ENCODE data around the gene MYO18B. TPM values are rescaled to one million over a fixed set of nuclear protein-coding genes. Genes with fewer than 3 reads are reported as not detected.
A peak's percentile ranks its signal among the peaks of the same experiment; 100 is the strongest.

MYO18B gene
- total RNA-seq, 2 donors from 2014 or later: 0.43 to 1.0 TPM

DNA sequence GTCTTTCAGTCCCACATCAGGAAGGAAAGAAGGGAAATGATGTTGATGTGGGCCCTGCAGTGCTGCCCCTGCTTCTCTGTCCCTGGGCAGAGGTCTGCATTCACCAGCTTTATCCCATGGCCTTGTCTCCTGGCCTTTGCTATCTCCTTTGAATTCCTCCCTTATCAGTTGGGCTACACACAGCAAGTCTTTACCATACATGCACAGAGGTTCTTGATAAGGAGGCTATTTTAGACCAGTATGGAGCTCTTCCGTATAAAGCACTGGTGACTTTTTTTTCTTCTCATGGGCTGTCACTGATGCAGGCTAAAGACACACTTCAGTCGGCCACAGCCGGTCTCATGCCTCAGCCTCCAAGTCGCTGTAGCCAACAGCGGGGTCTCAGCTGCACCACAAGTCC lies 20.2 kb downstream of the MYO18B start:
- H3K27me3 Mint-ChIP-seq: peaks cover 4 to 7% of the 10 kb centered on the region in 2 donors
- H3K4me1 Mint-ChIP-seq (ENCODE audit: low read depth in 2 of 2): no peaks in the 10 kb centered on the region
- H3K9me3 Mint-ChIP-seq: peaks cover 7% of the 10 kb centered on the region
- H3K27ac Mint-ChIP-seq: no peak overlapping the region
- ATAC-seq (no peak), DNase-seq (ENCODE audit: low spot score) (no peak)
- H3K36me3 Mint-ChIP-seq: peaks cover 8% of the 10 kb centered on the region
- H3K4me3 Mint-ChIP-seq: no peak overlapping the region

DNA sequence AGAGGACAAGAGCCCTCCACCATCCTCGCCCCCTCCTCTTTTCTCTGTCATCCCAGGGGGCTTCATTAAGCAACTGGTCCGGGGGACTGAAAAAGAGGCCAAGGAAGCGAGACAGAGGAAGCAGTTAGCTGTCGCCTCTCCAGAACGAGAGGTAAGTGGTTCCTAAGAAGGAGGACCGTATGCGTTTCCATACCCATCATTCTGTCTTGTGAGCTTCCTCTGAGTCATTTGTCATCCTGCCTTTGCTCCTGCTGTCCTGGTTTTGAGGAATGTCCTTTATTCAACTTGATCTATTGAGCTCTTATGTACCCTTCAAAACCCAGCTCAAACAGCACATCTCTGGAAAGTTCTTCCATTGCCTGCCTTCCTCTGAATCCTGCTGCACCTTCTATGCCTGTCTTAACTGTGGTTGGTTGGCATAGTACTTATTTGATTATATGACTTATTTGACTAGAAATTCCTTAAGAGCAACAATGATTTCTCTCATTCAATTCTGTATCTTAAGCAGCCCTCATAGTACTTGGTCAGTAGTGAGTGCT lies 21.3 kb downstream of the MYO18B start:
- H3K9me3 Mint-ChIP-seq: peaks cover 7% of the 10 kb centered on the region
- no peak overlapping the region for H3K27ac Mint-ChIP-seq
- H3K4me3 Mint-ChIP-seq: no peak overlapping the region
- peaks cover 4 to 7% of the 10 kb centered on the region in 2 donors for H3K27me3 Mint-ChIP-seq
- H3K4me1 Mint-ChIP-seq (ENCODE audit: low read depth in 2 of 2): no peaks in the 10 kb centered on the region
- H3K36me3 Mint-ChIP-seq: peaks cover 8% of the 10 kb centered on the region
- ATAC-seq (no peak), DNase-seq (ENCODE audit: low spot score) (no peak)

DNA sequence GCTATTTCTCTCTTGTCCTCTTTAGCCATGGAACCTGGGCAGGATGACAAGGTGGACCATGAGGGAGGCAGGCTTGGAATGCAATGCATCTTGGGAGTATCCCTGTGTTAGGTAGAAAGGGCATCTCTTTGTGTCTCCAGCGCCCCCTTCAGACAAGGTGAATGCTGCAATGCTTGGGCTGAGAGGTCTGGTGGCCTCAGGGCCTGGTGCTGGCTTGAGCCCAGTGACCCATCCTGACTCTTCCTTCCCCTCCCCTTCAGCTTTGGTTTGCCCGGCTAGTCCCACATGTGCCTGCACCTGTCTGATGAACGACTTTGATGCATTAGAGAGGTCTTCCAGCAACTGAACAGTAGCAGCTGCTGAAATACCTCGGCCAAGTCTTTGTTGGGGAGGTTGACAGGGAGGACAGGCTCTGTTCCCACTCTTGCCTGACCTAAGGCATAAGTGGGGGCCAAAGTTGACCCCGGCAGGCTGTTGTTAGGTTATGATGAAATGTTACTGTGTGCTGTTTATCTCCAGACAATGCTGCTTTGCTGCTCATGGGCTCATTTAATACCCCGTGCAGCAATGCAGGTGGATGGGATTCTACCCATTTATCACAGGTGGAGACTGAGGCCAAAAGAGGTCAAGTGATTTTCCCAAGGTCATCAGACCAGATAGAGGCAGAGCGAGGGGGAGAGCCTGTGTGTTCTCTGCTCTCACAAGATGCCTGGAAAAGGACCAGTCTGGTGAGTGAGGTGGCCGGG lies 22.5 kb downstream of the MYO18B start:
- DNase-seq (ENCODE audit: low spot score): no peak
- H3K27ac Mint-ChIP-seq: no peak overlapping the region
- peaks cover 4 to 7% of the 10 kb centered on the region in 2 donors for H3K27me3 Mint-ChIP-seq
- peaks cover 8% of the 10 kb centered on the region for H3K36me3 Mint-ChIP-seq
- H3K4me3 Mint-ChIP-seq: no peak overlapping the region
- H3K9me3 Mint-ChIP-seq: peaks cover 7% of the 10 kb centered on the region
- H3K4me1 Mint-ChIP-seq (ENCODE audit: low read depth in 2 of 2): no peaks in the 10 kb centered on the region
- ATAC-seq: peak in 1 of 2 donors; percentile 8

DNA sequence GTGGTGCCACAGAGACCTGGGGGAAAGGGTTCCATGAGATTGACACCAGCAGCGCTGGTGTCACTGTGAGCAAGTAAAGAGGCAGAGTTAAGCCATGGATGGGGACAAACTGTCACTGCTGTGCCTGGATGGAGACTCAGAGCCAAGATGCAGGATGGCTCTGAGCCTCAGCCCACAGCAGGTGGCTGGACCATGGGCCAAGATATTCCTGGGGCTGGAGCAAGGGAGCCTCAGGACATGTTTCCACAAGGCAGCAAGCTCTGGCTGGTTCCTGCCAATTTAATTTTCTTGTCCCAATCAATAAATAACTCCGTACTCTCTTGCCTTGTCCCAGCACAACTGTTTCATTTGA lies 23.0 kb downstream of the MYO18B start:
- Mint-ChIP-seq H3K4me1 (ENCODE audit: low read depth in 2 of 2) (no peaks in the 10 kb centered on the region), H3K27me3 (peaks cover 4 to 7% of the 10 kb centered on the region in 2 donors), H3K36me3 (peaks cover 8% of the 10 kb centered on the region), H3K27ac (no peak overlapping the region), H3K9me3 (peaks cover 7% of the 10 kb centered on the region), H3K4me3 (no peak overlapping the region)
- ATAC-seq: no peak
- DNase-seq (ENCODE audit: low spot score): no peak

DNA sequence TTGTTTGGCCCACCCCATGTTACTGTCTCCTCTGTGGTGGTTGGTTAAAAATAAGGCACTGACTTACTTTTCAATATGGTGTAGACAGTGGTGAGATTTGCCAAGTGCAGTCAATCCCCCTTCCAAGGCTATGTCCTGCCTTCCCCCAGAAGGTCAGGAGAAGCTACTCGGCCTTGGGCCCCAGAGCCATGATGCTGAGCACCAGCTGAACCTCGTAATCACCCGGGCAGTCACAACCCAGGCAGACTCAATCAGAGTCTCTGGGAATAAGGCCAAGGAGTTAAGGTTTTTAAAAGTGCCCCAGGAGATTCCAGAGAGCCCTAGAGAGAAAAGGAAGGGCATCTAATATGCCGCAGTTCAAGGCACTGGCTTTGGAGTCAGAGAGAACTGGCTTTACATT lies 23.8 kb downstream of the MYO18B start:
- Mint-ChIP-seq H3K9me3 (peaks cover 7% of the 10 kb centered on the region), H3K4me3 (no peak overlapping the region), H3K36me3 (peaks cover 8% of the 10 kb centered on the region), H3K27me3 (peaks cover 4 to 7% of the 10 kb centered on the region in 2 donors), H3K4me1 (ENCODE audit: low read depth in 2 of 2) (no peaks in the 10 kb centered on the region), H3K27ac (no peak overlapping the region)
- ATAC-seq: no peak
- DNase-seq (ENCODE audit: low spot score): no peak

DNA sequence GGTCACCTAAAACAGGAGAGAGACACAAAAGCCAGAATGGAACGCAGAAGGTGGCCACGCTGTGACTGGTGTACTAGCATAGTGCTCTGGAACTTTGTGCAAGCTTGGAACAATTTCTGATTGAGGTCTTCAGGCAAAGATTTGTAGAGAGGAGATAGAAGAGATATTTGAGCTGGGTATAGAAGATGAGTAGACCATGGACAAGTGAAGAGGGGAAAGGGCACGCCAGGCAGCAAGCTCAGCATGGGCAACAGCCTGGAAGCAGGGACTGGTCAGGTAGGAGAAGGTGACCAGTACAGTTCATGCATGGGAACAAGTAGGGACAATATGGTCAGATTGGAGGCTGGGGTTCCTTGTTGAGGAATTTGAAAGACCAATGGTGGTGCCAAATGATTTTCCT lies 24.4 kb downstream of the MYO18B start:
- Mint-ChIP-seq H3K27me3 (peaks cover 4 to 7% of the 10 kb centered on the region in 2 donors), H3K4me3 (no peak overlapping the region), H3K36me3 (peaks cover 8% of the 10 kb centered on the region), H3K9me3 (peaks cover 7% of the 10 kb centered on the region), H3K4me1 (ENCODE audit: low read depth in 2 of 2) (no peaks in the 10 kb centered on the region), H3K27ac (no peak overlapping the region)
- no peak for DNase-seq (ENCODE audit: low spot score)
- ATAC-seq: no peak

DNA sequence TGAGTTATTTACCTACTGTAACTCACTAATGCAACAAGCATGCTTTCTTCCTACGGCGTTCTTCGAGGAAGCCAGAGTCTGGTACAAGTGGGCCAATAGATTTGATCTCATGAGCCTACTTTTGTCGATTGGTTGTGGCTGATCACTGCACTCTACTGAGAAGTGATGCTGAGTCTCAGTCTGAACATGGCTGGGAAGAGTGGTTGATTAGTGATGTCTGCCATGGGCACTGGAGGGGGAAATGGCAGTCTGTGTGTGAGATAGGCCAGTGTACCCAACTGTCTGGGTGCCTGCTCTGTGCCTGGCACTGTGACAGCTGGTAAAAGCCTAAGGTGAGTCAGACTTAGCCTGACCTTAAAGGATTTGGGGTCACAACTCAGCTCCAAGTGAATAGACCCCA lies 28.3 kb downstream of the MYO18B start:
- DNase-seq (ENCODE audit: low spot score) (no peak), ATAC-seq (no peak)
- Mint-ChIP-seq H3K4me1 (ENCODE audit: low read depth in 2 of 2) (peaks cover 5 to 6% of the 10 kb centered on the region in 2 donors), H3K36me3 (peaks cover 8% of the 10 kb centered on the region), H3K4me3 (no peak overlapping the region), H3K27me3 (peaks cover 5 to 7% of the 10 kb centered on the region in 2 donors), H3K27ac (no peak overlapping the region), H3K9me3 (peaks cover 7% of the 10 kb centered on the region)

DNA sequence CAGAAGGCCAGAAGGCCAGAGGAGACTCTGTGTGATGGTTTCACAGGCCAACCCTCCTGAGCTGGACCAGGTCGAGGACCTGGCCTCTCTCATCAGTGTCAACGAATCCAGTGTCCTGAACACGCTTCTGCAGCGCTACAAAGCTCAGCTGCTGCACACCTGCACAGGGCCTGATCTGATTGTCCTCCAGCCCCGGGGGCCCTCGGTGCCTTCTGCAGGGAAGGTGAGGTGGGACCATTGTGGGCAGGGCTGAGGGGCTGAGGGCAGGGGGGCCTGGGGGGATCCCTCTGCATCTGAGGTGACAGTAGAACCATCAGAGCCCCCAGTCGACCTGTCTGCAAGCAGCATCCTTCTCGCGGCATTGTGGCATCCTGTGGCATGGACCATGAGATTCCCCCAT lies 30.3 kb downstream of the MYO18B start:
- ATAC-seq: no peak
- Mint-ChIP-seq H3K9me3 (no peaks in the 10 kb centered on the region), H3K4me1 (ENCODE audit: low read depth in 2 of 2) (peaks cover 5 to 6% of the 10 kb centered on the region in 2 donors), H3K36me3 (no peaks in the 10 kb centered on the region), H3K4me3 (no peak overlapping the region), H3K27me3 (peaks cover 4 to 5% of the 10 kb centered on the region in 2 donors), H3K27ac (no peak overlapping the region)
- DNase-seq (ENCODE audit: low spot score): no peak

DNA sequence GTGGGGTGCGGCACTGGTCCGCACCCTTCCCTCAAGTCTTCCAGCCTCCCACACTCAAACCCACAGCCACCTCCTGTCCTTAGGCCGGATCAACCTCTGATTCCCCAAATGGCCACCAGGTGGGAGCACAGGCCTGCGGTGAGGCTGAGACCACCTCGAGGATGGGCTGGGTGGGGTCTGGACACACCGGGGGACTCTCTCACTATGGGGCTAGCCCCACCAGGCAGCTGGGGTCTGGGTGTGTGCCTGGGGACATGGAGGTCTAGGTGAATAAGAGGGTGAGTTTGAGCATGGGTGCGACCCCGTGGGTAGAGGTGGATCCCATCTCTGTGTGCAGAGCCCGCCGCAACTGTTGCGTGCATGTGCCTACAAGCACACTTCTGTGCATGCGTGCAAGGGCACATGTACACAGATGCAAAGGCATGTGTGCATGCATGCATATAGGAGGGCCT lies 32.6 kb downstream of the MYO18B start:
- no peaks in the 10 kb centered on the region for H3K36me3 Mint-ChIP-seq
- DNase-seq (ENCODE audit: low spot score): no peak

DNA sequence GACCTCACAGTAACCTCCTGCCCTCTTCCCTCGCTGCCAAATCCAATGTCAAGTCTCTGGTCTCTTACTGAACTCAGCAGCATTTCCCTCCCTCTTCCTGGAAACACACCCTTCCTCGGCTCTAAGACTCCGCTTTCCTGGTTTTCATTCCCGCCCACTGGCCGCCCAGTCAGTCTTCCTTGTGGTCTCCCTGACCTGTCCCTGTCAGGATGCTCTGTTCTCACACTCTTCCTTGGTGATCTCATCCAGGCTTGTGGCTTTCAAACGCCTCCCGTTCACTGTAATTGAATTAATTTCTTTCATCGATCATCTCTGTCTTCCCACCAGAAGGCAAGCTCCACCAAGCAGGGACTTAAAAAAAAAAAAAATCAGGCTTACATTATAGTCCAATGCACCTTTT lies 33.5 kb downstream of the MYO18B start:
- H3K4me1 Mint-ChIP-seq (ENCODE audit: low read depth in 2 of 2): peaks cover 5 to 6% of the 10 kb centered on the region in 2 donors
- ATAC-seq (no peak), DNase-seq (ENCODE audit: low spot score) (no peak)
- H3K36me3 Mint-ChIP-seq: no peaks in the 10 kb centered on the region
- H3K27ac Mint-ChIP-seq: no peak overlapping the region
- H3K4me3 Mint-ChIP-seq: no peak overlapping the region
- no peaks in the 10 kb centered on the region for H3K9me3 Mint-ChIP-seq
- H3K27me3 Mint-ChIP-seq: peaks cover 4 to 5% of the 10 kb centered on the region in 2 donors

More for the DNA sequence above, 32.6 kb downstream of the MYO18B start:
- no peak overlapping the region for H3K27ac Mint-ChIP-seq
- H3K4me1 Mint-ChIP-seq (ENCODE audit: low read depth in 2 of 2): peaks cover 5 to 6% of the 10 kb centered on the region in 2 donors
- peaks cover 4 to 5% of the 10 kb centered on the region in 2 donors for H3K27me3 Mint-ChIP-seq
- H3K9me3 Mint-ChIP-seq: no peaks in the 10 kb centered on the region
- ATAC-seq: no peak
- H3K4me3 Mint-ChIP-seq: no peak overlapping the region

DNA sequence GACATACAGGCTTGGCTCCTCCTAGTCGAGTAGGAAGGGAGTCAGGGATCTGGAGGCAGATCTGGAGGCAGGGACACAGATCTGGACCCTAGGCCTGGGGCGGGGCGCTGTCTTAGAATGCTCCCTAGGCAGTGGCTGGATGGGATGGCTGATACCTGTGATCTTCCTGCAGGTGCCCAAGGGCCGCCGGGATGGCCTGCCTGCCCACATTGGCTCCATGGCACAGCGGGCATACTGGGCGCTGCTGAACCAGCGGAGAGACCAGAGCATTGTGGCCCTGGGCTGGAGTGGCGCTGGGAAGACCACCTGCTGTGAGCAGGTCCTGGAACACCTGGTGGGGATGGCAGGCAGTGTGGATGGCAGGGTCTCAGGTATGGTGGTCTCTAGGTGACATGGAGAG lies 35.4 kb downstream of the MYO18B start:
- no peaks in the 10 kb centered on the region for H3K9me3 Mint-ChIP-seq
- no peak overlapping the region for H3K4me3 Mint-ChIP-seq
- DNase-seq (ENCODE audit: low spot score) (no peak), ATAC-seq (no peak)
- H3K4me1 Mint-ChIP-seq (ENCODE audit: low read depth in 2 of 2): peaks cover 5 to 6% of the 10 kb centered on the region in 2 donors
- H3K27me3 Mint-ChIP-seq: peaks cover 4 to 5% of the 10 kb centered on the region in 2 donors
- H3K36me3 Mint-ChIP-seq: no peaks in the 10 kb centered on the region
- no peak overlapping the region for H3K27ac Mint-ChIP-seq

DNA sequence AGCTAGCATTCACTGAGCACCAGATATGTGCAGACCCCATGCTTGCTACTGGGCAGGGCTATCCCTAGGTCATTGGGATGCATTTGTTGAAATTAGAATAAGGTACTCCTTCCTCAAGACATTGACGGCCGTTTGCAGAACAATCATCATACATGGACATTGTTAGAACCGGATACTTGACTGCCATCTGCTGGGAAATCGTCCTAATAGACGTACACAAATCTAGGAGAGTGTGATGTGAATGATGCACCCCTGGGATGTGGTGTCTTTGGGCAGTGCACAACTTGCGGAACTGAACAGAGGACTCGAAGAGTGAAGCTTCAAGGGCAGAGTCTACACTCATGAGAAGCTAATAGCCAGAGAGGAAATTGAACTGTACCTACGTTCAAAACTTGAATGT lies 35.9 kb downstream of the MYO18B start:
- DNase-seq (ENCODE audit: low spot score) (no peak), ATAC-seq (no peak)
- H3K4me1 Mint-ChIP-seq (ENCODE audit: low read depth in 2 of 2): peaks cover 3% of the 10 kb centered on the region in 2 donors
- H3K27me3 Mint-ChIP-seq: peaks cover 3% of the 10 kb centered on the region in 2 donors
- H3K4me3 Mint-ChIP-seq: no peak overlapping the region
- H3K27ac Mint-ChIP-seq: no peak overlapping the region
- H3K36me3 Mint-ChIP-seq: no peaks in the 10 kb centered on the region
- H3K9me3 Mint-ChIP-seq: no peaks in the 10 kb centered on the region

DNA sequence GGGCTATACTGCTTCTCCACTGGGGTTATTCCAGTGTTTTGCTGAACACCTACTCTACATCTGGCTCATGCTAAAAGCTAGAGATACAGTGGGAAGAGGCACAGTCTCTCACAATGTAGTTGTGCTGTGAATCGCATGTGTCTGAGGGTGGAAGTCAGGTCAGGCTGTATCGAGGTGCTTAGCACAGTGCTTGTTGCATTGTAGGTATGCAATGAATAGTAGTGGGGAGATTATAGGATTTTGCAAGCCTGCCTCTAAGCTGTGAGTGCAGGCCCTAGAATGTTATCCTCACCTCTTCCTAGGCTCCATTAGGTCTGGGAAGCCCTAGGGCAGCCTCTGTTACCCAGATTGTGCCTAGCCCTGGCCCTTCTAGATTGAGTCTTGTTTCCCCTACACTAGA lies 37.4 kb downstream of the MYO18B start:
- H3K27ac Mint-ChIP-seq: no peak overlapping the region

DNA sequence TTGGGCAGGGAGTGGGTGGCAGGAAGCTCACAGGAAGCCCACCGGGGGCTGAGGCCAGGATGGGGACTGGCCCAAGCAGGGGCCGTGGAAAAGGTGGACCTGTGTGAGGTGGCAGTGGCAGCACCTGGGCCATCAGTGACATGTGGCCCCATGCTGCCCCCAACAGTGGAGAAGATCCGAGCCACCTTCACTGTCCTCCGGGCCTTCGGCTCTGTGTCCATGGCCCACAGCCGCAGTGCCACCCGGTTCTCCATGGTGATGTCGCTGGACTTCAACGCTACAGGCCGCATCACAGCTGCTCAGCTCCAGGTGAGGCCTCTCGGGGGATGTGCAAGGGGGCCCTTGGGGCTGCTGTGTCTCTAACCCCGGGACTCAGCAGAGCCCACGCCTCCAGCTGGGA lies 37.9 kb downstream of the MYO18B start:
- Mint-ChIP-seq H3K27ac (no peak overlapping the region), H3K9me3 (no peaks in the 10 kb centered on the region), H3K36me3 (no peaks in the 10 kb centered on the region), H3K27me3 (peaks cover 0 to 4% of the 10 kb centered on the region in 2 donors), H3K4me1 (ENCODE audit: low read depth in 2 of 2) (no peaks in the 10 kb centered on the region), H3K4me3 (no peak overlapping the region)
- DNase-seq (ENCODE audit: low spot score): no peak
- peak in 1 of 2 donors; percentile 10 for ATAC-seq

More for the DNA sequence above, 37.4 kb downstream of the MYO18B start:
- Mint-ChIP-seq H3K27me3 (peaks cover 0 to 4% of the 10 kb centered on the region in 2 donors), H3K4me1 (ENCODE audit: low read depth in 2 of 2) (no peaks in the 10 kb centered on the region), H3K9me3 (no peaks in the 10 kb centered on the region), H3K36me3 (no peaks in the 10 kb centered on the region), H3K4me3 (no peak overlapping the region)
- ATAC-seq (no peak), DNase-seq (ENCODE audit: low spot score) (no peak)
